Fibroblast of lung (primary cell): ENCODE data around the gene ADAM23.

Experiments used
- CTCF ChIP-seq, 2 donors: IDR thresholded peaks in 1 of 2; conservative IDR thresholded peaks in 1 of 2; 1 replicate in 1 of 2; 2 replicates in 1 of 2; pipeline ENCODE4 v1.5.1; 2011 to 2012; ENCODE audit warnings: low read length in 2 of 2, control low read depth in 1 of 2, inconsistent platforms in 1 of 2, low read depth in 1 of 2, mild to moderate bottlenecking in 1 of 2
- EZH2 ChIP-seq: IDR thresholded peaks from 2 replicates; pipeline ENCODE4 v1.5.1; 2012; ENCODE audit warnings: low read length, control low read depth, mild to moderate bottlenecking; ENCODE audit errors: missing control alignments

GRCh38 chr2:206597717-206598218 is 154.4 kb downstream of the ADAM23 start:
- TF ChIP-seq CTCF (conservative IDR thresholded peaks at IDR 0.05 in 1 of 2, IDR thresholded peaks at IDR 0.05 in 1 of 2; ENCODE audit: low read depth in 1 of 2, low read length in 2 of 2) (no peak), EZH2 (no peak)
